ENCODE data around the gene SGK1. TPM values are rescaled to one million over a fixed set of nuclear protein-coding genes. Genes with fewer than 3 reads are reported as not detected.
A peak's percentile ranks its signal among the peaks of the same experiment; 100 is the strongest.

Gene SGK1
- total and polyA plus RNA-seq, 12 donors, result 86.0 to 685 (median 192) TPM

DNA sequence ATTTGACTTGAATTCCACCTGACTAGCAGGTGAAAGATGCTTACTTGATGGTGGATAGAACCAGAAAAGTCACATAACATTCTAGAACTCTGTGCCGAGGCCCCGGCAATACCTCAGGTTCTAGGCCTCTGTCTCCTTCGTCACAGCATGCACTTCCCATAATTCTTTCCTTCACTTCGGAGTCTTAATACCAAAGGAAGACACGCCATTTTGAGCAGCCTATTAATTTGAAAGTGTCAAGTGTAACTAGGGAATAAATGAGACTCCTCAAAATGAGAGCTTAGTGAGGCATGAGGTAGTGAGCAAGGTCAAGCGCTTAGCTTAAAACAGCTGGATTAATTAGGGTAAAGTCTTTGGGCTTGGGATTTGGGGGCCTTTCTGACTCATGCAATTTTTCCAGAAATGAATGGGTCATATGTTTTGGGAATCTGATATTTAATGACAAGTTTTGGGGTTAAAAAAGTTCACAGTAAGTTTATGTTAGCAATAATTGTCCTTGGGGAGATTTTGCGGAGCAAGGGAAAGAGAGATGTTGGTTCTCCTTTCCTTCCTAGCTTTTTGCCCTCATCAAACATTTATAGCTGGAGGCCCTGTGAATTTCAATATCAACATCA lies 29.1 kb upstream of the SGK1 start:
- no peaks in the 10 kb centered on the region for H3K9me3 ChIP-seq (replicated peaks in 1 of 3)
- no peak for DNase-seq
- intact Hi-C loops (cut with DNase I), result no loop called here
- peak overlapping the region in 3 of 5 donors; percentile 22 to 74 (median 70) for H3K27ac ChIP-seq
- no peaks in the 10 kb centered on the region for H3K36me3 ChIP-seq (replicated peaks in 1 of 2)
- WGBS, 4 donors, result 91 to 94% (median 92%) methylated on average over 7 of the region's 7 CpGs
- no peaks in the 10 kb centered on the region for H3K27me3 ChIP-seq
- TF ChIP-seq, protein P1, sequence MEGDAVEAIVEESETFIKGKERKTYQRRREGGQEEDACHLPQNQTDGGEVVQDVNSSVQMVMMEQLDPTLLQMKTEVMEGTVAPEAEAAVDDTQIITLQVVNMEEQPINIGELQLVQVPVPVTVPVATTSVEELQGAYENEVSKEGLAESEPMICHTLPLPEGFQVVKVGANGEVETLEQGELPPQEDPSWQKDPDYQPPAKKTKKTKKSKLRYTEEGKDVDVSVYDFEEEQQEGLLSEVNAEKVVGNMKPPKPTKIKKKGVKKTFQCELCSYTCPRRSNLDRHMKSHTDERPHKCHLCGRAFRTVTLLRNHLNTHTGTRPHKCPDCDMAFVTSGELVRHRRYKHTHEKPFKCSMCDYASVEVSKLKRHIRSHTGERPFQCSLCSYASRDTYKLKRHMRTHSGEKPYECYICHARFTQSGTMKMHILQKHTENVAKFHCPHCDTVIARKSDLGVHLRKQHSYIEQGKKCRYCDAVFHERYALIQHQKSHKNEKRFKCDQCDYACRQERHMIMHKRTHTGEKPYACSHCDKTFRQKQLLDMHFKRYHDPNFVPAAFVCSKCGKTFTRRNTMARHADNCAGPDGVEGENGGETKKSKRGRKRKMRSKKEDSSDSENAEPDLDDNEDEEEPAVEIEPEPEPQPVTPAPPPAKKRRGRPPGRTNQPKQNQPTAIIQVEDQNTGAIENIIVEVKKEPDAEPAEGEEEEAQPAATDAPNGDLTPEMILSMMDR (IDR thresholded peaks at IDR 0.05), result no peak
- TF ChIP-seq POLR2A (IDR thresholded peaks at IDR 0.05), result no peak
- no peak overlapping the region for H3K4me3 ChIP-seq
- H3K4me1 ChIP-seq (replicated peaks in 1 of 2), result peaks cover 0 to 10% of the 10 kb centered on the region in 2 donors

DNA sequence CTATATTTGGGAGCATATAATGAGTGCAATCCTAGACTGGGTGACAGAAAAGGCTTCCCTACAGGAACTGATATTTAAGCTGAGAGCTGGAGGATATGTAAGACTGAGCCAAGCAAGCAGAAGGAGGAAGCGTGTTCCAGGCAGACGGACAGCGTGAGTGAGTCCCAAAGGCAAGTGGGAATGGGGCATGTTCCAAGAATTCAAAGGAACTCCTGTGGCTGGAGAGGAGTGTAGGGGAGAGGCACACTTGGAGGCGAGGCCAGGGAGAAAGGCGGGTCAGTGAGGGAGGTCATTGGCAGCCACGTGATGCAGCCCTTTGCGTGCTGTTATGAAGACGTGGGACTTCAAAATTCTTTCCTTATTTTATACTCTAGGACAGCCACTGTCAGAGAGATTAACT lies 27.9 kb upstream of the SGK1 start:
- Histone ChIP-seq H3K9me3 (replicated peaks in 1 of 3) (no peaks in the 10 kb centered on the region), H3K27ac (no peak overlapping the region), H3K4me3 (no peak overlapping the region), H3K4me1 (replicated peaks in 1 of 2) (peaks cover 0 to 10% of the 10 kb centered on the region in 2 donors), H3K27me3 (no peaks in the 10 kb centered on the region), H3K36me3 (replicated peaks in 1 of 2) (no peaks in the 10 kb centered on the region)
- 65 to 89% (median 82%) methylated on average over 8 of the region's 8 CpGs for WGBS, 4 donors
- no peak for DNase-seq
- TF ChIP-seq, protein P1 (IDR thresholded peaks at IDR 0.05), result no peak
- TF ChIP-seq POLR2A (IDR thresholded peaks at IDR 0.05), result no peak
- intact Hi-C loops (cut with DNase I), result no loop called here

DNA sequence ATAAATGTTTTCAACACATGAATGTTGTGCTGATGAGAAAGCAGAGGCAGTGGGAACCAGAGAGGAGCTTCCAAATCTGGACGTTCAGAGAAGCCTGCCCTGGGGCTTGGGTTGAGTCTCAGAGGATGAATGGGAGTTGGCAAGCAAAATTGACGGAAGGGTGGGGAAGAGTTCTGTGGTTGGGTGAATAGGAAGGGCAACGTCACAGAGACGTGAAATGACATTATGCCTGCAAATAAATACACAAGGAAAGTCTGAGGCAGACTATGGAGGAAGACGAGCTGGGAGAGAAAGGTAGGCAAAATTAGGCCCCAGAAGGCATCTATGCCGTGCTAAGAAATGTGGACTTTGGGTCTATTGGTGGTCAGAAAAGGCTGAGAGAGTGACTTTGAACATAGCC lies 25.2 kb upstream of the SGK1 start:
- Histone ChIP-seq H3K27ac (no peak overlapping the region), H3K9me3 (replicated peaks in 1 of 3) (no peaks in the 10 kb centered on the region), H3K4me1 (replicated peaks in 1 of 2) (peaks cover 0 to 10% of the 10 kb centered on the region in 2 donors), H3K4me3 (no peak overlapping the region), H3K27me3 (no peaks in the 10 kb centered on the region), H3K36me3 (replicated peaks in 1 of 2) (no peaks in the 10 kb centered on the region)
- intact Hi-C loops (cut with DNase I), result no loop called here
- no peak for TF ChIP-seq POLR2A (IDR thresholded peaks at IDR 0.05)
- TF ChIP-seq, protein P1 (IDR thresholded peaks at IDR 0.05), result no peak
- DNase-seq, result no peak
- WGBS, 4 donors, result 83 to 89% (median 84%) methylated on average over 6 of the region's 6 CpGs

DNA sequence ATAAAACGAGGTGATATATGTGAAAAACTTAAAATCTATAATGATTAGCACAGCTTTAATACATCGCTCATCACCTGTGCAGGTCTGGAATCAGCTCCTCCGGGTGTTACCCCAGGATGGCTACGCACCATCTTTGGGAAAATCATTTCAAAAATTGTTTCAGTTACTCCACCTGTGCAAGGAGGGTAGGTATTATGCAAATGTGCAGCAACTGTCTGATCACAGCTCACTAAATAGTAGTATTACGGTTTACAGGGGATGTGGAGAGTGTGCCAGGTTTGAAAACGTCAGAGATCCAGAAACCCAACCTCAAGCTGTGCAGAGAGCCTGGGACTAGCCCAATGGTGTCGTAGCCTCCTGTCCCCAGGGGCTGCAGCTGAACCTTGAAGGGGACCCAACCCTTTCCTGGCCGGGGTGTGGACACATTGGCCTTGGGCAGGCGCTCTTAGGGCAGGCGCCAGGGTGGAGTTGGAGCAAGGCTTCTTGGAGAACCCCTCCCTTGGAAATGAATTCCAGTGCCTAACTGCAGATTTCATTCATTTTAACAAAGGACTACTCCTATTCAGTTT lies 24.2 kb upstream of the SGK1 start:
- Histone ChIP-seq H3K4me3 (no peak overlapping the region), H3K27me3 (no peaks in the 10 kb centered on the region), H3K4me1 (replicated peaks in 1 of 2) (peaks cover 0 to 1% of the 10 kb centered on the region in 2 donors), H3K27ac (no peak overlapping the region), H3K9me3 (replicated peaks in 1 of 3) (no peaks in the 10 kb centered on the region), H3K36me3 (replicated peaks in 1 of 2) (no peaks in the 10 kb centered on the region)
- WGBS, 4 donors, result 80 to 91% (median 86%) methylated on average over 6 to 10 of the region's 10 CpGs
- intact Hi-C loops (cut with DNase I), result no loop called here
- DNase-seq, result no peak
- TF ChIP-seq, protein P1 (IDR thresholded peaks at IDR 0.05), result no peak
- TF ChIP-seq POLR2A (IDR thresholded peaks at IDR 0.05), result no peak
